GM04503 (cell line): ENCODE results near the gene RPTOR.

Experiments used
- DNase-seq: peaks from one replicate; pipeline ENCODE4 v3.0.0-alpha.2; 2012; ENCODE audit warnings: low read depth

Gene RPTOR

GRCh38 chr17:80667462-80668277 lies 123.0 kb downstream of the RPTOR start:
- DNase-seq, result no peak

DNA sequence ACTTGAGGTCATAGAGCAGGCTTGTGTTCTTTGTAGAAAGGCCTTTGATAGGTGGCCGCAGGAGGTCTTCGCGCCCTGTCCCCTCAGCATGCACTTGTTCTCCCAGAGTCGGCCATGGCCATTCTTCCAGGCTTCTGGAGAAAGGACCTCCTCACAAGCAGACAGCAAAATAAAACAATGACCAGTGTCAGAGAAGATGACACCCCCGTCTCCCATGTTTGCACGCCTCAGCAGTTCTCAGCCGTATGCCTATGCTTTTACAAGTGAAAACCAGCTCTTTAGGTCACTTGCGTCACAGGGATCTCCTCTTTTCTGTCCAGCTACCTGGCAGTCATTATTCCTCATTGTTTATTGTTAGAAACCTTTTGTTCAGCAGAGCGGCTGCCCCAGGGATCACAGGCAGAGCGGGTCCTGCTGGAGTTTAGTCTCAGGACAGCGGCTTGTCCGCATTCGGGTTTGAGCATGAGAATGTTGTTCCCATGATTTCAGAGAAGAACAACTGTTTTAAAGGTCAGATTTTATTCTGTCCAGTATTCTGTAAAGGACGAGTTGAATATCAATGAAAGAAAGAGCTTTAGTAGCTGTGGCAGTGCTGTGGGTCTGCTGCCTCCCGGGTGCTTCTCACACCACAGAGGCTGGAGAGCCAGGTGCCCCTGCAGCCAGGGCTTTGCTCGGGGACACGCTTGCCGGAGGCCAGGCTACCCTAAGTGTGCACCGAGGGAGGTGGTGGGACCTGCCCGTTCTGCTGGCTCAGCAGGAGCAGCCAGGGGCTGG lies 123.9 kb downstream of the RPTOR start:
- DNase-seq, result no peak

DNA sequence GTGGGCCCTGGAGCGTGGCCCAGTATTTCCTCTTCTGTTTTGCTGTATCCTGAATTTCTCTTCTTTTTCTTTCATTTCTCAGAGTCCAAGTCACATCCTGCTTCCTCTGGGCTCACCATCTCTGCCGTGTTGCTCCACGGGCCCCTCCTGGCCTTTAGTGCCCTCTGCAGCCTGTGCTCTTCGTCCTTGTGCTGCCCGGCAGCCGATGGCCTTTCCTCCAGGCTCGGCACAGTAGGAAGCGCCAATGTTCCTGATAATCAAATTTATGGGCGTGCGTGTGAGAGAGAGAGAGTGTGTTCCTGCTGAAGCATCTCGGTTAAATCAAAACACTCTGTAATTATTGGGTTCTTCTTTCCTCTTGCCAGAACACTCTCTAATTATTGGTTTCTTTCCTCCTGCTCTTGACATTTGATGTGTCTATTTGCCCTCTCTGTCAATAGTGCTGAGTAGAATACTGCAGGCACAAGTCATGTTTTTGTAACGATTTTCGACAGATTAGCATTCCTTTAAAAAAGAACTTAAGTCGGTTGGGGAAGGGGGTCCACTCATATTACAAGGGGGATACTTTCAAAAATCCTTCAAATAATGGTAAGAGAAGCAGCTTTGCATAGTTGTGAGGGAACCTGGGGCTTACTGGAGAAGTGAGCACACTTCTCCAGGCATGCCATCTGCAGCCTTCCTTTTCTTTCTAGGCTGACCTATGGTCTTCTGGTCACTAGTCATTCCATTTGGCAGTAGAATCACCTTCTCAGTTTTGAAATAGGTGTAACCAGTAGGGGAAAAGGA lies 126.6 kb downstream of the RPTOR start:
- DNase-seq, result no peak

DNA sequence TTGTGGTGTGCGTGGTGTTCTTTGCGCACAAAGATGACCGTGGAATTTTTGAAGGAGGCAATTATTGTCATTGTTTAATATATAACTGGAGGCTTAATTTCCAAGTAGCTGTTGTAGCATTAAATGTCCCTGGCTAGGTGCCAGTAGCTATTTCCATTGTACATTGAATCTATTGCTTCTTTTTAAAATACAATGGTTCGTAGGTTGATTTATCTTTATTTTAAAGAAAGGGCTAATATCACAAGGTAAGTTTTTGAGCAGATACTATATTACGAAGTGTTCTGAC lies 127.1 kb downstream of the RPTOR start:
- DNase-seq, result no peak

DNA sequence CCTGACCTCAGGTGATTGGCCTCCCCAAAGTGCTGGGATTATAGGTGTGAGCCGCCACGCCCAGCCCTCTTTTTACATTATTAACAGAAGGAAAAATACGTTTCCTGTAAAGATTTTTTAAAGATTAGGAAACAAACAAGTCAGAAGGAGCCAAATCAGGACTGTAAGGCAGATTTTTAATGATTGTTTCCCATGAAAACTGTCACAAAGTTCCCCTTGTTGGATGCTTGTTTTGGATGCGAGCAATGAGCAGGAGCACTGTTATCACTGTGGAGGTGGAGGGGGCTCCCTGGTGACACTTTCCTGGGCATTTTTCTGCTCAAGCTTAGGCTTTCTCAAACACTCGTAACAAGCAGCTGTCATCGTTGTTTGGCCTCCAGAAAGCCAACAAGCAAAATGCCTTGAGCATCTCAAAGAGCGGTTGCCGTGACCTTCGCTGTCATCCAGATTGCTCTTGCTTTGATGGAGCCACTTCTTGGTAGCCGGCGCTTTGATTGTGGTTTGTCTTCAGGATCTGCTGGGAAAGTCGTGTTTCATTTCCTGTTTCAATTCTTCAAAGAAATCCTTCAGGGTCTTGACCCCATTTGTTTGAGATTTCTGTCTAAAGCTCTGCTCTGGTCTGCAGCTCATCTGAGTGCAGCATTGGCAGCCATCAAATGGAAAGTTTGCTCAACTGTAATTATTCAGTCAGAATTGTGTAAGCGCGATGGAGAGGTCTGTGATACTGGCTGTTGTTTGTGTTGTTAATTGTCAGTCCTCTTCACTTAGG lies 128.7 kb downstream of the RPTOR start:
- DNase-seq, result peak; percentile 6

DNA sequence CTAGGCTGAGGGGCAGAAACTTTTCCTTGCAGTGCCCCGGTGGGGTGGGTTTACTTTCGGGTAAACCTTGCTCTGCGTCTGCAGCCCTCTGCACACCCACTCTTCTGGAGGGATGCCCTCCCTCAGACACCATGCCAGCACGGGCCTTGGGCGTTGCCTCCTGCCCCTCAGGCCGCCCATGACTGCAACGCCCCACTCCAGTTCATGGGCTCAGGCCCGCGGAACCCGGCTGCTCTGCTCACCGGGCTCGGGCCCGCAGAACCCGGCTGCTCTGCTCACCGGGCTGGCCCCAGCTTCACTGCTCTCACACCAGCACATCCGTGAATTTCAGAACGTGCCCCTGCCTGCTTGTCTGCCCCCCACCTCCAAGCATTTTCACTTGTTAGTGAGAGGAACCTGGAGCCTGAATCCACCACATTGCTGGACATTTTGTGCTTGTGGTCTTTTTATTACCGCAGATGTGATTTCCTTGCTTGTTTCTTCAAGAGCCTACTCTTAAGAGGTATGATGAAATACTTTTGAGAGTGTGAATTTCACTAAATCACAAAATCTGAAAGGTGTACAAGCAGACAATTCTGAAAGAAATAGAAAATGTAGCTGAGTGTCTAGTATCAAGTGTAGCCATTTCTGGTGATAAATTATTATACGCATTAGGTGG lies 130.9 kb downstream of the RPTOR start:
- no peak for DNase-seq

- DNase-seq, result no peak
Observed at GRCh38 chr17:80676096-80676466, 131.4 kb downstream of the RPTOR start.

GRCh38 chr17:80676564-80676963 lies 131.9 kb downstream of the RPTOR start:
- no peak for DNase-seq

- no peak for DNase-seq
Observed at GRCh38 chr17:80677214-80677756, 132.6 kb downstream of the RPTOR start.

DNA sequence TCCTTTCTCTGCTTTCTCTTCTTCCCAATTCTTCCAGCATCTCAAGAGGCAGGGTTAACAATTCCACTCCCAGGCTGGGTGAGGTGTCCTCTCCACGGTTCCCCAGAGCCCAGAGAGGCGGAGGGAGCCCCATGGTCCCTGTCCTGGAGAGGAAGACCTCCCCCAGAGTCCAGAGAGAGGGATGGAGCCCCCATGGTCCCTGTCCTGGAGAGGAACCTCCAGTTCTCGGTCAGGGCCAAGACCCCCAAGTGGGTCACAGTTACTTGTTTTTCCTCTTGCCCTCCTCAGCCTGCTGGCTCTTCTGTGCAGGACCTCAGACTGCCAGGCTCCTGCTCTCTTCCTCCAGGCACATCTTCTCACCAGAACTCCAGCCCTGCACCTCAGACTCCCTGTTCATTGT lies 135.2 kb downstream of the RPTOR start:
- DNase-seq, result no peak

- no peak for DNase-seq
Observed at GRCh38 chr17:80681215-80681614, 136.6 kb downstream of the RPTOR start.

DNA sequence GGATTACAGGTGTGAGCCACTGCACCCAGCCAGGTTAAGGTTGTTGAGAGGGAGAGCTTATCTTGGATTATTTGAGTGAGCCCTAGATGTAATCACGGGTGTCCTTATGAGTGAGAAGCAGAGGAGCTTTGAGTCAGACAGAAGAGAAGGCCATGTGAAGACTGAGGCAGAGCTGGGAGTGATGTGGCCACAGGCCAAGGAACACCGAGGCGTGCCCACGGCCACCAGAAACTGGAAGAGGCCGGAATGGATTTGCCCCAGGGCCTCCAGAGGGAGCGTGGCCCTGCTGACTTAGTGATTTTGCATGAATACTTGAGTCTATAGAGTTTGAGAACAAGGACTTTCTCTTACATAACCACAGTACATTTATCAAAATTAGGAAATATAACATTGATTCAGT lies 137.7 kb downstream of the RPTOR start:
- DNase-seq, result no peak

DNA sequence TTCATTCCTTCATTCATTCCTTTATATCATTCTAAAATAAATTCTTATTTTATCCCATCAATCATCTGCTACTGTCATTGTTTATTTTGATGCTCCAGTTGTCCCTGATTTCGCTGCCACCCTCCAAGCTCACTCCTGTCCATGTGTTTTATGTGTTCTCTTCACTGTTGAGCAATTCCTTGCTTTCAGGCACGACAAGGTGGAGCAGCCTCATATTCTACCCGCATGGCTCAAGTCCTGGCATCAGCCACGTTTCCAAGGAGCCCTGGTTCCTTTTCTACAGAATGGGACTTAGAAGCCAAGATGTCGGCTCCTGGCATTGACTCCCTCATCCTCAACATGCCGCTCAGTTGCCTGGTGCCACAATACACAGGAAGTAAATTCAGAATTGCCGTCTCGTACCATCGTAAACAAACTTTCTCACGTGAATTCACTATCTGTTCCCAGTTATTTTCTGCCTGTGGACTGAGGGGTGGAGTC lies 139.0 kb downstream of the RPTOR start:
- DNase-seq, result no peak

DNA sequence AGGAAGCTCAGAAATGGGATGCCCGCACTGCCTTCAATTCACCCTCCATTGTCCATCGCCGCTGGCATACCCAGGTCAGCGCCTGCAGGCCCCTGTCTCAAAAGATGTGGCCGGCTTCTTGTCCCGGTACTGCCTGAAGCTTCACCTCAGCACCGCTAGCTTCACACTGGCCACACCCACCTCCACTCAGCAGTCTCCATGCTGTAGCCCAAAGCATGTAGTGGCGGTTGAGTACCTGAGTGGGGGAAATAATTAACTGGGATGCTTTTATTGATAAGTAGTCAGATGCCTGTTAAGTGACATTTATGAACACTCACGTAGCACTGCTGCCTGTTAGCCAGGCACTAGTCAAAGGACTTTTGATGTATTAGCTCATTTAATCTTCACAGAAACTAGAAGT lies 143.2 kb downstream of the RPTOR start:
- no peak for DNase-seq

GRCh38 chr17:80689129-80689619 lies 144.5 kb downstream of the RPTOR start:
- DNase-seq, result no peak

- DNase-seq, result no peak
Observed at GRCh38 chr17:80691784-80692183, 147.1 kb downstream of the RPTOR start.

GRCh38 chr17:80692931-80693467 lies 148.4 kb downstream of the RPTOR start:
- DNase-seq, result no peak

GRCh38 chr17:80693511-80693910 lies 148.9 kb downstream of the RPTOR start:
- DNase-seq, result no peak

GRCh38 chr17:80694085-80694991 lies 149.7 kb downstream of the RPTOR start:
- no peak for DNase-seq
